ENCODE data around the gene GCAT. TPM values are rescaled to one million over a fixed set of nuclear protein-coding genes. Genes with fewer than 3 reads are reported as not detected.

The GCAT gene
- total RNA-seq, 1 experiment from 2014 or later, result 32.3 TPM

- POLR2A ChIA-PET (ENCODE audit: unreplicated experiment), result interaction anchor here (0.6 kb wide), 1 partner anchor 795 kb away, joined by 4 read pairs; the partner anchor contains the start of gene KCTD17
- H4K20me1 ChIP-seq (ENCODE audit: insufficient read depth), result peaks cover 16% of the 10 kb centered on the region
- H2AFZ ChIP-seq, result no peak overlapping the region
- no peaks in the 10 kb centered on the region for H3K9me2 ChIP-seq (ENCODE audit: insufficient read depth)
- H3K79me2 ChIP-seq (ENCODE audit: low read depth), result peaks cover 58% of the 10 kb centered on the region
- no peak for DNase-seq
- no peak overlapping the region for H3K4me2 ChIP-seq
- H3K4me3 ChIP-seq, result no peak overlapping the region
- no peak for TF ChIP-seq EZH2 (IDR thresholded peaks at IDR 0.05; ENCODE audit: low read depth)
- no peak for TF ChIP-seq CTCF (conservative IDR thresholded peaks at IDR 0.05)
- peaks cover 34% of the 10 kb centered on the region for H3K4me1 ChIP-seq (replicated peaks; ENCODE audit: insufficient read depth)
- H3K27me3 ChIP-seq (ENCODE audit: insufficient read depth, low read depth), result no peaks in the 10 kb centered on the region
- BruUV-seq (replicated peaks), result no TSS peak
- intact Hi-C loops (cut with micrococcal nuclease; ENCODE audit: unreplicated experiment), result loop anchor here (10.0 kb wide), 1 partner anchor 302 kb away; no protein-coding TSS in a partner anchor
- H3F3A ChIP-seq (ENCODE audit: insufficient read depth, low read depth), result peaks cover 70% of the 10 kb centered on the region
- H3K36me3 ChIP-seq (ENCODE audit: low read depth), result peaks cover 11% of the 10 kb centered on the region
- CTCF ChIA-PET, result interaction anchor here (0.6 kb wide), 1 partner anchor 11 kb away, joined by 12 read pairs; no protein-coding TSS in a partner anchor
- H3K9me3 ChIP-seq (ENCODE audit: insufficient read depth, low read depth), result peaks cover 4% of the 10 kb centered on the region; the same call in 1 of the 2 replicates
- no peak overlapping the region for H3K27ac ChIP-seq
These were observed 38.7 kb downstream of the GCAT start for GRCh38 chr22:37846433-37846832.

GRCh38 chr22:37848587-37849088 lies 40.9 kb downstream of the GCAT start:
- Histone ChIP-seq H3K27ac (peak overlapping the region; percentile 94), H3F3A (ENCODE audit: insufficient read depth, low read depth) (peaks cover 74% of the 10 kb centered on the region), H3K36me3 (ENCODE audit: low read depth) (peaks cover 30% of the 10 kb centered on the region), H3K4me1 (replicated peaks; ENCODE audit: insufficient read depth) (peaks cover 21% of the 10 kb centered on the region), H2AFZ (peak overlapping the region; percentile 84), H3K4me3 (peak overlapping the region; percentile 89), H4K20me1 (ENCODE audit: insufficient read depth) (peaks cover 25% of the 10 kb centered on the region), H3K9me2 (ENCODE audit: insufficient read depth) (no peaks in the 10 kb centered on the region), H3K9me3 (ENCODE audit: insufficient read depth, low read depth) (peaks cover 4% of the 10 kb centered on the region; the same call in 1 of the 2 replicates), H3K4me2 (peak overlapping the region; percentile 96), H3K27me3 (ENCODE audit: insufficient read depth, low read depth) (no peaks in the 10 kb centered on the region), H3K79me2 (ENCODE audit: low read depth) (peaks cover 63% of the 10 kb centered on the region)
- POLR2A ChIA-PET (ENCODE audit: unreplicated experiment), result interaction anchor here (0.5 to 0.7 kb wide), 2 partner anchors 86 to 174 kb away, joined by 3 to 4 read pairs; no protein-coding TSS in a partner anchor
- intact Hi-C loops (cut with micrococcal nuclease; ENCODE audit: unreplicated experiment), result loop anchor here (2.0 to 10.0 kb wide), 3 partner anchors 96 to 304 kb away; partner anchors contain the start of gene GGA1
- CTCF ChIA-PET, result interaction anchor here (0.7 kb wide), 1 partner anchor 11 kb away, joined by 5 read pairs; no protein-coding TSS in a partner anchor
- TSS peak; percentile 82 for BruUV-seq (replicated peaks)
- peak; percentile 38 to 46 for DNase-seq
- no peak for TF ChIP-seq CTCF (conservative IDR thresholded peaks at IDR 0.05)
- TF ChIP-seq EZH2 (IDR thresholded peaks at IDR 0.05; ENCODE audit: low read depth), result no peak

- peak; percentile 91 to 92 for DNase-seq
- ChIA-PET CTCF (interaction anchor here (1.0 kb wide), 1 partner anchor 14 kb away, joined by 3 read pairs; no protein-coding TSS in a partner anchor), POLR2A (ENCODE audit: unreplicated experiment) (interaction anchor here (0.7 kb wide), 2 partner anchors 78 to 174 kb away, joined by 4 read pairs; no protein-coding TSS in a partner anchor)
- no peak for TF ChIP-seq CTCF (conservative IDR thresholded peaks at IDR 0.05)
- no peak for TF ChIP-seq EZH2 (IDR thresholded peaks at IDR 0.05; ENCODE audit: low read depth)
- peaks cover 21% of the 10 kb centered on the region for H3K4me1 ChIP-seq (replicated peaks; ENCODE audit: insufficient read depth)
- H4K20me1 ChIP-seq (ENCODE audit: insufficient read depth), result peaks cover 30% of the 10 kb centered on the region
- H3K36me3 ChIP-seq (ENCODE audit: low read depth), result peaks cover 36% of the 10 kb centered on the region
- no TSS peak for BruUV-seq (replicated peaks)
- peak within 1 kb of the TSS; percentile 96 for H3K4me2 ChIP-seq
- intact Hi-C loops (cut with micrococcal nuclease; ENCODE audit: unreplicated experiment), result loop anchor here (2.0 to 10.0 kb wide), 3 partner anchors 96 to 304 kb away; partner anchors contain the start of gene GGA1
- peaks cover 69% of the 10 kb centered on the region for H3K79me2 ChIP-seq (ENCODE audit: low read depth)
- peak within 1 kb of the TSS; percentile 94 for H3K27ac ChIP-seq
- H3K9me3 ChIP-seq (ENCODE audit: insufficient read depth, low read depth), result peaks cover 4% of the 10 kb centered on the region; the same call in 1 of the 2 replicates
- no peaks in the 10 kb centered on the region for H3K9me2 ChIP-seq (ENCODE audit: insufficient read depth)
- H3F3A ChIP-seq (ENCODE audit: insufficient read depth, low read depth), result peaks cover 76% of the 10 kb centered on the region
- H3K4me3 ChIP-seq, result peak within 1 kb of the TSS; percentile 89
- peak within 1 kb of the TSS; percentile 84 for H2AFZ ChIP-seq
- no peaks in the 10 kb centered on the region for H3K27me3 ChIP-seq (ENCODE audit: insufficient read depth, low read depth)
These were observed 41.5 kb downstream of the GCAT start, which contains the start of gene EIF3L for GRCh38 chr22:37849089-37849751. TSS of gene EIF3L (plus strand) at chr22:37849419. CDS start at chr22:37849450, 31 bp downstream.

All from PC-9 (cell line).